COLO829 (cell line): Measurements from ENCODE around the gene PTCH2.

Experiments used
- DNase-seq: peaks from one replicate; pipeline ENCODE4 v3.0.0; 2012; ENCODE audit warnings: low spot score

The PTCH2 gene

GRCh38 chr1:44842862-44843655 lies at the start of gene PTCH2:
TSS of gene PTCH2 (minus strand) at chr1:44843253. CDS start at chr1:44842932, 321 bp downstream.
- no peak for DNase-seq

GRCh38 chr1:44890007-44890406 lies 47.0 kb upstream of the PTCH2 start:
- DNase-seq: no peak

- DNase-seq: no peak
Measured at GRCh38 chr1:44885406-44885805, 42.4 kb upstream of the PTCH2 start.

GRCh38 chr1:44884746-44885145 lies 41.7 kb upstream of the PTCH2 start:
- DNase-seq: no peak

- no peak for DNase-seq
Measured at GRCh38 chr1:44881011-44881632, 38.1 kb upstream of the PTCH2 start.

- DNase-seq: no peak
Measured at GRCh38 chr1:44874155-44874554, 31.1 kb upstream of the PTCH2 start.

GRCh38 chr1:44870096-44870495 lies 27.0 kb upstream of the PTCH2 start:
- no peak for DNase-seq

- DNase-seq: no peak
Measured at GRCh38 chr1:44867801-44868200, 24.7 kb upstream of the PTCH2 start.

GRCh38 chr1:44862829-44863401 lies 19.9 kb upstream of the PTCH2 start:
- DNase-seq: peak; percentile 21

GRCh38 chr1:44860891-44861425 lies 17.9 kb upstream of the PTCH2 start:
- no peak for DNase-seq

- DNase-seq: no peak
Measured at GRCh38 chr1:44860331-44860730, 17.3 kb upstream of the PTCH2 start.

GRCh38 chr1:44857446-44857845 lies 14.4 kb upstream of the PTCH2 start:
- no peak for DNase-seq

GRCh38 chr1:44855742-44856141 lies 12.7 kb upstream of the PTCH2 start:
- no peak for DNase-seq

- no peak for DNase-seq
Measured at GRCh38 chr1:44854970-44855369, 11.9 kb upstream of the PTCH2 start.

- no peak for DNase-seq
Measured at GRCh38 chr1:44853201-44853600, 10.1 kb upstream of the PTCH2 start.

- DNase-seq: no peak
Measured at GRCh38 chr1:44851308-44851707, 8.3 kb upstream of the PTCH2 start.

GRCh38 chr1:44849575-44850132 lies 6.6 kb upstream of the PTCH2 start:
- DNase-seq: no peak

GRCh38 chr1:44848456-44849181 lies 5.6 kb upstream of the PTCH2 start:
- DNase-seq: peak; percentile 57

- DNase-seq: no peak
Measured at GRCh38 chr1:44847845-44848244, 4.8 kb upstream of the PTCH2 start.

- DNase-seq: no peak
Measured at GRCh38 chr1:44846985-44847384, 3.9 kb upstream of the PTCH2 start.

GRCh38 chr1:44842486-44842861 lies 579 bp downstream of the PTCH2 start:
- DNase-seq: no peak

GRCh38 chr1:44839576-44839975 lies 3.5 kb downstream of the PTCH2 start:
- no peak for DNase-seq
